Panc1 (cell line): ENCODE measurements around the gene MITF. TPM values are rescaled to one million over a fixed set of nuclear protein-coding genes. Genes with fewer than 3 reads are reported as not detected.

Experiments
- ATAC-seq: fragments of 200-7000 bp; cut with Tn5 transposase; 2 replicates; pipeline ENCODE4 v1.9.1; 2020; ENCODE audit warnings: mild to moderate bottlenecking, moderate library complexity
- BruUV-seq: library from RNA; stranded (reverse); fragments of 400-500 nt; replicated peaks from 2 replicates; lab custom pipeline; 2021; lab: Mats Ljungman, UMichigan
- CTCF ChIA-PET: fragments of 300-600 bp; sonication (Branson Sonifier 250); formaldehyde crosslinking; loops from one replicate; lab custom pipeline; 2022; ENCODE audit warnings: antibody characterized with exemption; lab: Charles Lee
- POLR2A ChIA-PET: fragments of 300-600 bp; sonication (Branson Sonifier 250); formaldehyde crosslinking; loops from one replicate; lab custom pipeline; 2022; ENCODE audit warnings: antibody characterized with exemption; lab: Charles Lee
- DNase-seq: peaks from one replicate; pipeline ENCODE4 v3.0.0-alpha.2; 2010; ENCODE audit warnings: low read depth, low spot score
- H3K27ac ChIP-seq: 2 replicates; pipeline ENCODE4 v1.5.1; 2011; ENCODE audit warnings: mild to moderate bottlenecking, low read length, inconsistent platforms
- H3K27me3 ChIP-seq: fragments of 200-500 bp; sonication (Bioruptor generic); 2 replicates; pipeline ENCODE4 v1.6.0; 2014; ENCODE audit warnings: low read length, inconsistent platforms; ENCODE audit not compliant: control insufficient read depth, insufficient read depth
- H3K36me3 ChIP-seq: fragments of 200-500 bp; sonication (Bioruptor generic); 2 replicates; pipeline ENCODE4 v1.5.1; 2014; ENCODE audit warnings: inconsistent platforms, mild to moderate bottlenecking, low read length, moderate library complexity; ENCODE audit not compliant: control insufficient read depth, insufficient read depth
- H3K4me1 ChIP-seq: 2 replicates; pipeline ENCODE4 v1.5.1; 2011; ENCODE audit warnings: inconsistent platforms, mild to moderate bottlenecking, low read length, moderate library complexity; ENCODE audit not compliant: control insufficient read depth, insufficient read depth
- H3K4me3 ChIP-seq, 2 experiments: 2 replicates each; pipeline ENCODE4 v1.5.1; 2011 to 2012; ENCODE audit warnings: low read depth in 2 of 2, low read length in 2 of 2, mild to moderate bottlenecking in 2 of 2, inconsistent platforms in 1 of 2, moderate library complexity in 1 of 2
- H3K9me3 ChIP-seq: fragments of 200-500 bp; sonication (Bioruptor generic); 2 replicates; pipeline ENCODE4 v1.5.1; 2014; ENCODE audit warnings: low read depth, mild to moderate bottlenecking, inconsistent platforms, low read length, moderate library complexity; ENCODE audit not compliant: control insufficient read depth, insufficient read depth
- POLR2AphosphoS5 ChIP-seq: IDR thresholded peaks from 2 replicates; pipeline ENCODE4 v1.6.1; 2012; ENCODE audit warnings: mild to moderate bottlenecking, low read depth, low read length, moderate library complexity
- SIN3A ChIP-seq: IDR thresholded peaks from 2 replicates; pipeline ENCODE4 v1.6.1; 2012; ENCODE audit warnings: low read depth, mild to moderate bottlenecking, low read length, moderate library complexity, borderline replicate concordance; ENCODE audit not compliant: insufficient read depth
- TCF7L2 ChIP-seq: IDR thresholded peaks from 2 replicates; pipeline ENCODE4 v1.6.1; 2011; ENCODE audit warnings: mild to moderate bottlenecking, low read depth, low read length, inconsistent platforms
- in situ Hi-C: cut with HindIII; loops from 2 replicates; pipeline ENCODE4 v1.10.0; 2016; ENCODE audit warnings: low sequenced_read_pairs, low pct_unique_long_range_greater_than_20kb
- intact Hi-C: fragments of 100-400 bp; cut with micrococcal nuclease; formaldehyde crosslinking; loops from one replicate; pipeline ENCODE4 v1.10.0; 2022; ENCODE audit not compliant: unreplicated experiment
- total RNA-seq: library from RNA; stranded (reverse); gene quantifications from one replicate; pipeline ENCODE4 v1.2.1, GENCODE V29; 2021; ENCODE audit not compliant: unreplicated experiment
- TF ChIP-seq, protein P1 (sequence below), 2 experiments: IDR thresholded peaks; 2 replicates each; pipeline ENCODE4 v1.6.1; 2011 to 2012; ENCODE audit warnings: low read depth in 2 of 2, control low read depth in 1 of 2, low read length in 1 of 2, mild to moderate bottlenecking in 1 of 2, moderate library complexity in 1 of 2; ENCODE audit not compliant: insufficient read depth in 1 of 2
- TF ChIP-seq, protein P2 (sequence below): fragments of 450-650 bp; IDR thresholded peaks from 2 replicates; pipeline ENCODE4 v1.5.1; 2017; ENCODE audit warnings: mild to moderate bottlenecking

Gene MITF
- total RNA-seq, 1 experiment from 2014 or later = 10.8 TPM

DNA sequence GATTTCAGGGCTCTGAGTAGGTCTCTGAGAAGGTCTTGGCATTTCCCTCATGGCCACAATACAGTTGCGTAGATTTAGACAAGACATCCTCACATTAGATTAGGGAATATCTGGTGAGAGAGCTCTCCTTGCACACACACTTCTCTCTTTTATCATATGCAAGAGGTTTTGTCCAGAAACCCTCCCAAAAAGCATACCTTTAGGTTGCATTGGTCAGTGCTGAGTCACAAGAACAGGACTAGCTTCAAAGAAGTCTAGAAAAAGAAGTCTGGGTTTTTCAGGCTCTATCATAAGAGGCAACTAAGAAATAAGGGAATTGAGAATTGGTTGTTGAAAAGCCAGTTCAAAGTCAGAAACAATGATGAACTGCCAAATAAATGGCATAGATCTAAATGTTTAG lies 40.1 kb upstream of the MITF start:
- ATAC-seq (no peak), DNase-seq (no peak)
- TF ChIP-seq POLR2AphosphoS5 = no peak
- TF ChIP-seq SIN3A = no peak
- no peak for TF ChIP-seq TCF7L2
- TF ChIP-seq, protein P1, sequence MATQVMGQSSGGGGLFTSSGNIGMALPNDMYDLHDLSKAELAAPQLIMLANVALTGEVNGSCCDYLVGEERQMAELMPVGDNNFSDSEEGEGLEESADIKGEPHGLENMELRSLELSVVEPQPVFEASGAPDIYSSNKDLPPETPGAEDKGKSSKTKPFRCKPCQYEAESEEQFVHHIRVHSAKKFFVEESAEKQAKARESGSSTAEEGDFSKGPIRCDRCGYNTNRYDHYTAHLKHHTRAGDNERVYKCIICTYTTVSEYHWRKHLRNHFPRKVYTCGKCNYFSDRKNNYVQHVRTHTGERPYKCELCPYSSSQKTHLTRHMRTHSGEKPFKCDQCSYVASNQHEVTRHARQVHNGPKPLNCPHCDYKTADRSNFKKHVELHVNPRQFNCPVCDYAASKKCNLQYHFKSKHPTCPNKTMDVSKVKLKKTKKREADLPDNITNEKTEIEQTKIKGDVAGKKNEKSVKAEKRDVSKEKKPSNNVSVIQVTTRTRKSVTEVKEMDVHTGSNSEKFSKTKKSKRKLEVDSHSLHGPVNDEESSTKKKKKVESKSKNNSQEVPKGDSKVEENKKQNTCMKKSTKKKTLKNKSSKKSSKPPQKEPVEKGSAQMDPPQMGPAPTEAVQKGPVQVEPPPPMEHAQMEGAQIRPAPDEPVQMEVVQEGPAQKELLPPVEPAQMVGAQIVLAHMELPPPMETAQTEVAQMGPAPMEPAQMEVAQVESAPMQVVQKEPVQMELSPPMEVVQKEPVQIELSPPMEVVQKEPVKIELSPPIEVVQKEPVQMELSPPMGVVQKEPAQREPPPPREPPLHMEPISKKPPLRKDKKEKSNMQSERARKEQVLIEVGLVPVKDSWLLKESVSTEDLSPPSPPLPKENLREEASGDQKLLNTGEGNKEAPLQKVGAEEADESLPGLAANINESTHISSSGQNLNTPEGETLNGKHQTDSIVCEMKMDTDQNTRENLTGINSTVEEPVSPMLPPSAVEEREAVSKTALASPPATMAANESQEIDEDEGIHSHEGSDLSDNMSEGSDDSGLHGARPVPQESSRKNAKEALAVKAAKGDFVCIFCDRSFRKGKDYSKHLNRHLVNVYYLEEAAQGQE (IDR thresholded peaks at IDR 0.05; ENCODE audit: insufficient read depth in 1 of 2, low read depth in 2 of 2, low read length in 1 of 2) = no peak
- TF ChIP-seq, protein P2, sequence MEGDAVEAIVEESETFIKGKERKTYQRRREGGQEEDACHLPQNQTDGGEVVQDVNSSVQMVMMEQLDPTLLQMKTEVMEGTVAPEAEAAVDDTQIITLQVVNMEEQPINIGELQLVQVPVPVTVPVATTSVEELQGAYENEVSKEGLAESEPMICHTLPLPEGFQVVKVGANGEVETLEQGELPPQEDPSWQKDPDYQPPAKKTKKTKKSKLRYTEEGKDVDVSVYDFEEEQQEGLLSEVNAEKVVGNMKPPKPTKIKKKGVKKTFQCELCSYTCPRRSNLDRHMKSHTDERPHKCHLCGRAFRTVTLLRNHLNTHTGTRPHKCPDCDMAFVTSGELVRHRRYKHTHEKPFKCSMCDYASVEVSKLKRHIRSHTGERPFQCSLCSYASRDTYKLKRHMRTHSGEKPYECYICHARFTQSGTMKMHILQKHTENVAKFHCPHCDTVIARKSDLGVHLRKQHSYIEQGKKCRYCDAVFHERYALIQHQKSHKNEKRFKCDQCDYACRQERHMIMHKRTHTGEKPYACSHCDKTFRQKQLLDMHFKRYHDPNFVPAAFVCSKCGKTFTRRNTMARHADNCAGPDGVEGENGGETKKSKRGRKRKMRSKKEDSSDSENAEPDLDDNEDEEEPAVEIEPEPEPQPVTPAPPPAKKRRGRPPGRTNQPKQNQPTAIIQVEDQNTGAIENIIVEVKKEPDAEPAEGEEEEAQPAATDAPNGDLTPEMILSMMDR = no peak
- no TSS peak for BruUV-seq
- H3K4me3 ChIP-seq = no peak overlapping the region
- ChIA-PET POLR2A (no interaction called here), CTCF (no interaction called here)
- no peaks in the 10 kb centered on the region for H3K9me3 ChIP-seq
- H3K36me3 ChIP-seq = no peaks in the 10 kb centered on the region
- H3K27ac ChIP-seq = no peak overlapping the region
- intact Hi-C loops (no loop called here), in situ Hi-C loops (no loop called here)
- no peaks in the 10 kb centered on the region for H3K27me3 ChIP-seq
- H3K4me1 ChIP-seq = no peaks in the 10 kb centered on the region

DNA sequence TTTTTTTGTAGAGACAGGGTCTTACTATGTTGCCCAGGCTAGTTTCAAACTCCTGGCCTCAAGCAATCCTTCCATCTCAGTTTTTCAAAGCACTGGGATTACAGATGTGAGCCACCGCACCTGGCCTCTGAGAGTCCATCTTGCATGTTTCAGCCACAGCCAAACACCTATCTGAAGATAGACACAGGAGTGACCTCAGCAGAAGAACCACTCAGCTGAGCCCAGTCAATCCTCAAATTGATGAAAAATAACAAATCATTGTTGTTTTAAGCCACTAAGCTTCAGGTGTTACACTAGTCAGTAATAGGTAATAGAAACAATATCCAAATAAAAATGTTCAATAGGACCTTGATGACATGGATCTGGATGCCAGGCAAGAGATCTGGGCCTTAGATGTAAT lies 38.3 kb upstream of the MITF start:
- intact Hi-C loops = no loop called here
- BruUV-seq = no TSS peak
- no peak overlapping the region for H3K27ac ChIP-seq
- ChIA-PET CTCF (no interaction called here), POLR2A (no interaction called here)
- ATAC-seq = no peak
- H3K4me1 ChIP-seq = no peaks in the 10 kb centered on the region
- no peak overlapping the region for H3K4me3 ChIP-seq
- no peaks in the 10 kb centered on the region for H3K36me3 ChIP-seq
- H3K27me3 ChIP-seq = no peaks in the 10 kb centered on the region
- TF ChIP-seq, protein P2 = no peak
- TF ChIP-seq TCF7L2 (no peak), POLR2AphosphoS5 (no peak), SIN3A (no peak)
- TF ChIP-seq, protein P1 (IDR thresholded peaks at IDR 0.05; ENCODE audit: insufficient read depth in 1 of 2, low read depth in 2 of 2, low read length in 1 of 2) = no peak
- no peaks in the 10 kb centered on the region for H3K9me3 ChIP-seq
- DNase-seq = no peak
- in situ Hi-C loops = no loop called here
